WTC11 (cell line): ENCODE data around the gene TMEM181.

Experiments used
- CREM ChIP-seq: sonication (generic); formaldehyde crosslinking; IDR thresholded peaks from 2 replicates; pipeline ENCODE4 v1.8.1; 2022; ENCODE audit warnings: mild to moderate bottlenecking, missing genetic modification reagents, moderate library complexity
- KAT7 ChIP-seq: sonication (generic); formaldehyde crosslinking; IDR thresholded peaks from 2 replicates; pipeline ENCODE4 v1.8.1; 2023; ENCODE audit warnings: missing genetic modification reagents, mild to moderate bottlenecking, borderline replicate concordance
- NR1H2 ChIP-seq: sonication (generic); formaldehyde crosslinking; IDR thresholded peaks from 2 replicates; pipeline ENCODE4 v1.9.0; 2021; ENCODE audit warnings: mild to moderate bottlenecking, moderate library complexity, missing genetic modification reagents
- RORB ChIP-seq: fragments of 250-450 bp; sonication (Bioruptor Pico); IDR thresholded peaks from 2 replicates; pipeline ENCODE4 v1.9.0; 2021; ENCODE audit warnings: mild to moderate bottlenecking
- TF ChIP-seq, protein P1 (sequence below): fragments of 200-600 bp; IDR thresholded peaks from 2 replicates; pipeline ENCODE4 v1.8.0; 2022; ENCODE audit warnings: antibody characterized with exemption
- TF ChIP-seq, protein P2 (sequence below): sonication (generic); formaldehyde crosslinking; IDR thresholded peaks from 2 replicates; pipeline ENCODE4 v1.8.0; 2022; ENCODE audit warnings: mild to moderate bottlenecking, missing genetic modification reagents
- TF ChIP-seq, protein P3 (sequence below): sonication (generic); formaldehyde crosslinking; IDR thresholded peaks from 2 replicates; pipeline ENCODE4 v1.8.0; 2023; ENCODE audit warnings: missing genetic modification reagents
- TF ChIP-seq, protein P4 (sequence below): fragments of 250-450 bp; sonication (Bioruptor Pico); IDR thresholded peaks from 2 replicates; pipeline ENCODE4 v1.8.0; 2021; ENCODE audit warnings: mild to moderate bottlenecking

DNA sequence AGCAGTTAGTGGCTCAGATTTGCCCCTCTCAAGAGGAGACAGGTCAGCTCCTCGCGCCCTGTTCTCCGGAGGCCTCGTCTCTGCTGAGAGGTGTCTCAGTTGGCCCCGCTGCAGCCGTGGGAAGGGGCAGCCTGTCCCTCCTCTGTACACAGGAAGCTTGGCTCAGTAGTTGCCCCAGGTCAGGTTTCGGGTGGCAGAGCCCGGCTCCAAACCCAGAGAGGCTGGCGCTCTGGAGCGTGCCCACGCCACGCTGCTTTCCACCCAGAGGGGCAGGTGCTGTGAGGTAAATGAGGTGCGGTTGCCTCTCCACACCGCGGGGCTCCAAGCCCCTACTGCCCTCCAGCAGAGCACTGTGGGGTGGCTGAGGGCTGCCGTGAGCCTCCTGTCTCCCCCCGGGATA, 68.7 kb downstream of the TMEM181 start:
- TF ChIP-seq NR1H2 (CRISPR knock-in tag) (no peak), CREM (CRISPR knock-in tag) (no peak), KAT7 (CRISPR knock-in tag) (no peak), RORB (CRISPR knock-in tag) (no peak)
- TF ChIP-seq, protein P1, sequence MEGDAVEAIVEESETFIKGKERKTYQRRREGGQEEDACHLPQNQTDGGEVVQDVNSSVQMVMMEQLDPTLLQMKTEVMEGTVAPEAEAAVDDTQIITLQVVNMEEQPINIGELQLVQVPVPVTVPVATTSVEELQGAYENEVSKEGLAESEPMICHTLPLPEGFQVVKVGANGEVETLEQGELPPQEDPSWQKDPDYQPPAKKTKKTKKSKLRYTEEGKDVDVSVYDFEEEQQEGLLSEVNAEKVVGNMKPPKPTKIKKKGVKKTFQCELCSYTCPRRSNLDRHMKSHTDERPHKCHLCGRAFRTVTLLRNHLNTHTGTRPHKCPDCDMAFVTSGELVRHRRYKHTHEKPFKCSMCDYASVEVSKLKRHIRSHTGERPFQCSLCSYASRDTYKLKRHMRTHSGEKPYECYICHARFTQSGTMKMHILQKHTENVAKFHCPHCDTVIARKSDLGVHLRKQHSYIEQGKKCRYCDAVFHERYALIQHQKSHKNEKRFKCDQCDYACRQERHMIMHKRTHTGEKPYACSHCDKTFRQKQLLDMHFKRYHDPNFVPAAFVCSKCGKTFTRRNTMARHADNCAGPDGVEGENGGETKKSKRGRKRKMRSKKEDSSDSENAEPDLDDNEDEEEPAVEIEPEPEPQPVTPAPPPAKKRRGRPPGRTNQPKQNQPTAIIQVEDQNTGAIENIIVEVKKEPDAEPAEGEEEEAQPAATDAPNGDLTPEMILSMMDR, result no peak
- TF ChIP-seq, protein P2, sequence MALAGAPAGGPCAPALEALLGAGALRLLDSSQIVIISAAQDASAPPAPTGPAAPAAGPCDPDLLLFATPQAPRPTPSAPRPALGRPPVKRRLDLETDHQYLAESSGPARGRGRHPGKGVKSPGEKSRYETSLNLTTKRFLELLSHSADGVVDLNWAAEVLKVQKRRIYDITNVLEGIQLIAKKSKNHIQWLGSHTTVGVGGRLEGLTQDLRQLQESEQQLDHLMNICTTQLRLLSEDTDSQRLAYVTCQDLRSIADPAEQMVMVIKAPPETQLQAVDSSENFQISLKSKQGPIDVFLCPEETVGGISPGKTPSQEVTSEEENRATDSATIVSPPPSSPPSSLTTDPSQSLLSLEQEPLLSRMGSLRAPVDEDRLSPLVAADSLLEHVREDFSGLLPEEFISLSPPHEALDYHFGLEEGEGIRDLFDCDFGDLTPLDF (CRISPR knock-in tag), result no peak
- TF ChIP-seq, protein P3, sequence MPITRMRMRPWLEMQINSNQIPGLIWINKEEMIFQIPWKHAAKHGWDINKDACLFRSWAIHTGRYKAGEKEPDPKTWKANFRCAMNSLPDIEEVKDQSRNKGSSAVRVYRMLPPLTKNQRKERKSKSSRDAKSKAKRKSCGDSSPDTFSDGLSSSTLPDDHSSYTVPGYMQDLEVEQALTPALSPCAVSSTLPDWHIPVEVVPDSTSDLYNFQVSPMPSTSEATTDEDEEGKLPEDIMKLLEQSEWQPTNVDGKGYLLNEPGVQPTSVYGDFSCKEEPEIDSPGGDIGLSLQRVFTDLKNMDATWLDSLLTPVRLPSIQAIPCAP (CRISPR knock-in tag), result no peak
- TF ChIP-seq, protein P4, sequence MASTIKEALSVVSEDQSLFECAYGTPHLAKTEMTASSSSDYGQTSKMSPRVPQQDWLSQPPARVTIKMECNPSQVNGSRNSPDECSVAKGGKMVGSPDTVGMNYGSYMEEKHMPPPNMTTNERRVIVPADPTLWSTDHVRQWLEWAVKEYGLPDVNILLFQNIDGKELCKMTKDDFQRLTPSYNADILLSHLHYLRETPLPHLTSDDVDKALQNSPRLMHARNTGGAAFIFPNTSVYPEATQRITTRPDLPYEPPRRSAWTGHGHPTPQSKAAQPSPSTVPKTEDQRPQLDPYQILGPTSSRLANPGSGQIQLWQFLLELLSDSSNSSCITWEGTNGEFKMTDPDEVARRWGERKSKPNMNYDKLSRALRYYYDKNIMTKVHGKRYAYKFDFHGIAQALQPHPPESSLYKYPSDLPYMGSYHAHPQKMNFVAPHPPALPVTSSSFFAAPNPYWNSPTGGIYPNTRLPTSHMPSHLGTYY (CRISPR knock-in tag), result no peak
